Measurements from ENCODE around the gene ATL3. TPM values are rescaled to one million over a fixed set of nuclear protein-coding genes. Genes with fewer than 3 reads are reported as not detected.

ATL3 gene
- polyA plus RNA-seq, 1 donor from 2014 or later: 4.0 TPM

GRCh38 chr11:63592975-63593395, 78.2 kb downstream of the ATL3 start:
- H3K4me2 ChIP-seq (ENCODE audit: low read length): no peak overlapping the region
- no peaks in the 10 kb centered on the region for H3K9me3 ChIP-seq (ENCODE audit: low read length)
- H3K79me2 ChIP-seq (replicated peaks; ENCODE audit: insufficient read depth, low read length): no peaks in the 10 kb centered on the region
- H3K27me3 ChIP-seq (ENCODE audit: insufficient read depth, low read depth, low read length): no peaks in the 10 kb centered on the region
- no peak overlapping the region for H3K9ac ChIP-seq (ENCODE audit: low read length)
- no peaks in the 10 kb centered on the region for H3K36me3 ChIP-seq (ENCODE audit: insufficient read depth, low read length)
- no peak overlapping the region for H3K27ac ChIP-seq (ENCODE audit: low read length)
- TF ChIP-seq CTCF (IDR thresholded peaks at IDR 0.05; ENCODE audit: poor library complexity, severe bottlenecking) (peak; percentile 21), EP300 (conservative IDR thresholded peaks at IDR 0.05; ENCODE audit: poor library complexity, severe bottlenecking) (no peak), RAD21 (conservative IDR thresholded peaks at IDR 0.05) (peak; percentile 18), MXI1 (conservative IDR thresholded peaks at IDR 0.05; ENCODE audit: poor library complexity, severe bottlenecking) (no peak)
- H4K20me1 ChIP-seq (ENCODE audit: insufficient read depth): no peaks in the 10 kb centered on the region
- no peaks in the 10 kb centered on the region for H3F3A ChIP-seq (ENCODE audit: insufficient read depth, low read length, poor library complexity, severe bottlenecking)
- H3K9me2 ChIP-seq (ENCODE audit: insufficient read depth, low read length): no peaks in the 10 kb centered on the region
- no peak overlapping the region for H2AFZ ChIP-seq (ENCODE audit: low read depth, low read length)
- H3K4me3 ChIP-seq (ENCODE audit: low read length): no peak overlapping the region

GRCh38 chr11:63590024-63590788, 81.0 kb downstream of the ATL3 start:
- no peaks in the 10 kb centered on the region for H4K20me1 ChIP-seq (ENCODE audit: insufficient read depth)
- H3K9ac ChIP-seq (ENCODE audit: low read length): no peak overlapping the region
- no peaks in the 10 kb centered on the region for H3K9me3 ChIP-seq (ENCODE audit: low read length)
- no peaks in the 10 kb centered on the region for H3K36me3 ChIP-seq (ENCODE audit: insufficient read depth, low read length)
- no peak overlapping the region for H3K4me3 ChIP-seq (ENCODE audit: low read length)
- no peaks in the 10 kb centered on the region for H3F3A ChIP-seq (ENCODE audit: insufficient read depth, low read length, poor library complexity, severe bottlenecking)
- no peak overlapping the region for H2AFZ ChIP-seq (ENCODE audit: low read depth, low read length)
- no peaks in the 10 kb centered on the region for H3K9me2 ChIP-seq (ENCODE audit: insufficient read depth, low read length)
- H3K27ac ChIP-seq (ENCODE audit: low read length): no peak overlapping the region
- no peaks in the 10 kb centered on the region for H3K27me3 ChIP-seq (ENCODE audit: insufficient read depth, low read depth, low read length)
- H3K79me2 ChIP-seq (replicated peaks; ENCODE audit: insufficient read depth, low read length): no peaks in the 10 kb centered on the region
- no peak overlapping the region for H3K4me2 ChIP-seq (ENCODE audit: low read length)
- TF ChIP-seq EZH2 (IDR thresholded peaks at IDR 0.05; ENCODE audit: borderline replicate concordance, insufficient read depth, low read length, poor library complexity, severe bottlenecking) (no peak), MXI1 (conservative IDR thresholded peaks at IDR 0.05; ENCODE audit: poor library complexity, severe bottlenecking) (no peak), CTCF (IDR thresholded peaks at IDR 0.05; ENCODE audit: poor library complexity, severe bottlenecking) (no peak), REST (IDR thresholded peaks at IDR 0.05; ENCODE audit: borderline replicate concordance) (no peak), TAF1 (IDR thresholded peaks at IDR 0.05; ENCODE audit: low read depth) (no peak), POLR2AphosphoS5 (IDR thresholded peaks at IDR 0.05) (no peak), EP300 (conservative IDR thresholded peaks at IDR 0.05; ENCODE audit: poor library complexity, severe bottlenecking) (no peak), RAD21 (conservative IDR thresholded peaks at IDR 0.05) (no peak)

Data from neural cell (in vitro differentiated cells).